Breast epithelium (tissue), 4 donors: ENCODE results near the gene POPDC3. TPM values are rescaled to one million over a fixed set of nuclear protein-coding genes. Genes with fewer than 3 reads are reported as not detected.
A peak's percentile ranks its signal among the peaks of the same experiment; 100 is the strongest.

Experiments
- DNase-seq, 2 donors: peaks; one replicate each; pipeline ENCODE4 v3.0.0-alpha.2; 2019; ENCODE audit warnings: low spot score in 2 of 2
- H3K27ac ChIP-seq, 2 donors: fragments of 200-600 bp; sonication (generic) in 1 of 2; one replicate each; pipeline ENCODE4 v1.5.1; 2016 to 2019; ENCODE audit warnings: mild to moderate bottlenecking in 1 of 2
- H3K27me3 ChIP-seq, 2 donors: fragments of 200-600 bp; sonication (generic) in 1 of 2; one replicate each; pipeline versions ENCODE4 v1.5.1 to v1.6.0; 2017 to 2019; ENCODE audit warnings: control low read depth in 1 of 2, mild to moderate bottlenecking in 1 of 2
- H3K36me3 ChIP-seq: fragments of 200-600 bp; one replicate; pipeline ENCODE4 v1.5.1; 2019
- H3K4me1 ChIP-seq, 2 donors: fragments of 200-600 bp; sonication (generic); one replicate each; pipeline ENCODE4 v1.5.1; 2016 to 2019; ENCODE audit warnings: control low read depth in 1 of 2
- H3K4me3 ChIP-seq, 3 donors: fragments of 200-600 bp; sonication (generic); 1 replicate in 2 of 3; 2 replicates in 1 of 3; pipeline ENCODE4 v1.5.1; 2016 to 2019; ENCODE audit warnings: mild to moderate bottlenecking in 3 of 3, moderate library complexity in 2 of 3
- H3K9me3 ChIP-seq, 2 donors: fragments of 200-600 bp; sonication (generic) in 1 of 2; one replicate each; pipeline ENCODE4 v1.5.1; 2016 to 2019; ENCODE audit warnings: control low read depth in 1 of 2
- POLR2A ChIP-seq: fragments of 450-650 bp; IDR thresholded peaks from one replicate; pipeline ENCODE4 v1.6.1; 2016; ENCODE audit warnings: antibody characterized with exemption, mild to moderate bottlenecking, moderate library complexity
- POLR2AphosphoS5 ChIP-seq, 3 donors: sonication (generic); formaldehyde crosslinking; IDR thresholded peaks; one replicate each; pipeline ENCODE4 v1.6.1; 2017; ENCODE audit warnings: antibody characterized with exemption in 3 of 3
- intact Hi-C: fragments of 100-400 bp; cut with DNase I; formaldehyde crosslinking; loops from one replicate; pipeline ENCODE4 v1.15.1; 2023; ENCODE audit warnings: low total_unique reads
- total RNA-seq, 3 donors: library from RNA; depleted of rRNA; stranded (reverse); fragments of >200 nt; gene quantifications; one replicate each; pipeline ENCODE4 v1.1.0, GENCODE V29; 2016
- TF ChIP-seq, protein P1 (sequence below), 3 donors: fragments of 450-650 bp; IDR thresholded peaks; one replicate each; pipeline ENCODE4 v1.5.1; 2016 to 2017; ENCODE audit warnings: antibody characterized with exemption in 3 of 3, mild to moderate bottlenecking in 3 of 3, moderate library complexity in 3 of 3

The POPDC3 gene
- total RNA-seq, 3 donors from 2014 or later, result 0.98 TPM; not detected in 2

- H3K27me3 ChIP-seq, result no peaks in the 10 kb centered on the region
- intact Hi-C loops, result no loop called here
- no peaks in the 10 kb centered on the region for H3K36me3 ChIP-seq
- H3K27ac ChIP-seq, result peak overlapping the region in 1 of 2 donors; percentile 34
- peak overlapping the region; percentile 81 to 88 (median 84) for H3K4me3 ChIP-seq
- TF ChIP-seq POLR2A (no peak), POLR2AphosphoS5 (IDR thresholded peaks at IDR 0.05) (no peak)
- TF ChIP-seq, protein P1, sequence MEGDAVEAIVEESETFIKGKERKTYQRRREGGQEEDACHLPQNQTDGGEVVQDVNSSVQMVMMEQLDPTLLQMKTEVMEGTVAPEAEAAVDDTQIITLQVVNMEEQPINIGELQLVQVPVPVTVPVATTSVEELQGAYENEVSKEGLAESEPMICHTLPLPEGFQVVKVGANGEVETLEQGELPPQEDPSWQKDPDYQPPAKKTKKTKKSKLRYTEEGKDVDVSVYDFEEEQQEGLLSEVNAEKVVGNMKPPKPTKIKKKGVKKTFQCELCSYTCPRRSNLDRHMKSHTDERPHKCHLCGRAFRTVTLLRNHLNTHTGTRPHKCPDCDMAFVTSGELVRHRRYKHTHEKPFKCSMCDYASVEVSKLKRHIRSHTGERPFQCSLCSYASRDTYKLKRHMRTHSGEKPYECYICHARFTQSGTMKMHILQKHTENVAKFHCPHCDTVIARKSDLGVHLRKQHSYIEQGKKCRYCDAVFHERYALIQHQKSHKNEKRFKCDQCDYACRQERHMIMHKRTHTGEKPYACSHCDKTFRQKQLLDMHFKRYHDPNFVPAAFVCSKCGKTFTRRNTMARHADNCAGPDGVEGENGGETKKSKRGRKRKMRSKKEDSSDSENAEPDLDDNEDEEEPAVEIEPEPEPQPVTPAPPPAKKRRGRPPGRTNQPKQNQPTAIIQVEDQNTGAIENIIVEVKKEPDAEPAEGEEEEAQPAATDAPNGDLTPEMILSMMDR (IDR thresholded peaks at IDR 0.05), result peak in 1 of 3 donors; percentile 24
- no peaks in the 10 kb centered on the region for H3K4me1 ChIP-seq
- no peaks in the 10 kb centered on the region for H3K9me3 ChIP-seq
- no peak for DNase-seq
Measured at GRCh38 chr6:105136431-105137350, 43.1 kb downstream of the POPDC3 start.

GRCh38 chr6:105135907-105136430, 43.8 kb downstream of the POPDC3 start:
- Histone ChIP-seq H3K4me1 (no peaks in the 10 kb centered on the region), H3K27ac (no peak overlapping the region), H3K4me3 (peak overlapping the region; percentile 81 to 88 (median 84)), H3K9me3 (no peaks in the 10 kb centered on the region), H3K27me3 (no peaks in the 10 kb centered on the region), H3K36me3 (no peaks in the 10 kb centered on the region)
- intact Hi-C loops, result no loop called here
- DNase-seq, result no peak
- TF ChIP-seq, protein P1 (IDR thresholded peaks at IDR 0.05), result no peak
- TF ChIP-seq POLR2A, result no peak
- no peak for TF ChIP-seq POLR2AphosphoS5 (IDR thresholded peaks at IDR 0.05)

DNA sequence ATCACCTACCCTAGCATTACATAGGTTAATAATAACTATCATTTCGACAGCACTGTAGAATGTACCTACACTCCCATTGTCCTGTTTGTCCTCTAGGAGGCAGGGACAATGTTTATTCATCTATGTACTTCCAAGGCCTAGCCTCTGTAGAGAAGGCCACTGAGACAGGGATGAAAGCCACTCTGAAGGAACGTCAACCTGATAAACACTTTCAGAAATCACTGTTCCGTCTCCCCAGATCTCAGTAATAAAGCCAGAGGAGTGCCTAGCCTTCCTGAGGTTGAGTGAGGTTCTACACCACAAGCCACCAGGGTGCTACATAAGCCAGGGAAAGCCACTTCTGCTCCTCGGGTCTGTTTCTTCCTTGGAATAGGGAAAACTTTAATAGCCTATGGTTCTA, 44.8 kb downstream of the POPDC3 start:
- Histone ChIP-seq H3K27me3 (no peaks in the 10 kb centered on the region), H3K36me3 (no peaks in the 10 kb centered on the region), H3K27ac (no peak overlapping the region), H3K4me1 (no peaks in the 10 kb centered on the region), H3K9me3 (no peaks in the 10 kb centered on the region), H3K4me3 (no peak overlapping the region)
- intact Hi-C loops, result no loop called here
- TF ChIP-seq POLR2AphosphoS5 (IDR thresholded peaks at IDR 0.05), result no peak
- TF ChIP-seq POLR2A, result no peak
- TF ChIP-seq, protein P1 (IDR thresholded peaks at IDR 0.05), result no peak
- DNase-seq, result no peak

DNA sequence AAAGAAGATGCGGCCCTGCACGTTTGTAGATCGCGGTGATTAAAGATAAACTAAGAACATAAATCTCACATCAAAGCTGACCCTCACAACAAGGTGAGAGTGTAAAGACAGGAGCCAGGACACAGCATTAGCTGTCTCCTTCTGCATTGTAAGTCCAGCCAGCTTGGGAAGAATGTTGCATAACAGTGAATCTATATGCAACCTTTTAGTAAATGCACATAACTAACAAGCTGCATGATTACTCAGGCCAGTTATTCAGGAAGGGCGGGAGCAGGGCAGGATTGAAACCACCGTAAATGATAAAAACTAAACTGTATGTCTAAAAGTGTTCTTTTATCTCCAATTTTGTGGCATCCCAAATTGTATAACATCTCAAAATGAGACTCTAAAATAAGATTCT, 57.1 kb downstream of the POPDC3 start:
- H3K4me1 ChIP-seq, result no peaks in the 10 kb centered on the region
- no peaks in the 10 kb centered on the region for H3K27me3 ChIP-seq
- H3K9me3 ChIP-seq, result no peaks in the 10 kb centered on the region
- H3K27ac ChIP-seq, result no peak overlapping the region
- no peak for DNase-seq
- TF ChIP-seq POLR2AphosphoS5 (IDR thresholded peaks at IDR 0.05) (no peak), POLR2A (no peak)
- TF ChIP-seq, protein P1 (IDR thresholded peaks at IDR 0.05), result no peak
- no peaks in the 10 kb centered on the region for H3K36me3 ChIP-seq
- no peak overlapping the region for H3K4me3 ChIP-seq
- intact Hi-C loops, result no loop called here

GRCh38 chr6:105121981-105122380, 57.8 kb downstream of the POPDC3 start:
- no peak overlapping the region for H3K4me3 ChIP-seq
- no peaks in the 10 kb centered on the region for H3K27me3 ChIP-seq
- DNase-seq, result no peak
- no peaks in the 10 kb centered on the region for H3K36me3 ChIP-seq
- TF ChIP-seq, protein P1 (IDR thresholded peaks at IDR 0.05), result no peak
- TF ChIP-seq POLR2A, result no peak
- TF ChIP-seq POLR2AphosphoS5 (IDR thresholded peaks at IDR 0.05), result no peak
- no peaks in the 10 kb centered on the region for H3K4me1 ChIP-seq
- intact Hi-C loops, result no loop called here
- no peaks in the 10 kb centered on the region for H3K9me3 ChIP-seq
- H3K27ac ChIP-seq, result no peak overlapping the region
